Measurements from ENCODE around the gene HOOK1. TPM values are rescaled to one million over a fixed set of nuclear protein-coding genes. Genes with fewer than 3 reads are reported as not detected.

The HOOK1 gene
- total and polyA plus RNA-seq, 2 donors from 2014 or later, result 9.4 to 55.4 TPM

- no peak for FAIRE-seq
- H3K36me3 ChIP-seq (ENCODE audit: control insufficient read depth in 2 of 3, insufficient read depth in 3 of 3, low read length in 3 of 3), result peaks cover 0 to 39% (median 6%) of the 10 kb centered on the region in 3 donors
- intact Hi-C loops (cut with DNase I), result no loop called here
Observed at GRCh38 chr1:59845091-59845490, 30.3 kb downstream of the HOOK1 start.

DNA sequence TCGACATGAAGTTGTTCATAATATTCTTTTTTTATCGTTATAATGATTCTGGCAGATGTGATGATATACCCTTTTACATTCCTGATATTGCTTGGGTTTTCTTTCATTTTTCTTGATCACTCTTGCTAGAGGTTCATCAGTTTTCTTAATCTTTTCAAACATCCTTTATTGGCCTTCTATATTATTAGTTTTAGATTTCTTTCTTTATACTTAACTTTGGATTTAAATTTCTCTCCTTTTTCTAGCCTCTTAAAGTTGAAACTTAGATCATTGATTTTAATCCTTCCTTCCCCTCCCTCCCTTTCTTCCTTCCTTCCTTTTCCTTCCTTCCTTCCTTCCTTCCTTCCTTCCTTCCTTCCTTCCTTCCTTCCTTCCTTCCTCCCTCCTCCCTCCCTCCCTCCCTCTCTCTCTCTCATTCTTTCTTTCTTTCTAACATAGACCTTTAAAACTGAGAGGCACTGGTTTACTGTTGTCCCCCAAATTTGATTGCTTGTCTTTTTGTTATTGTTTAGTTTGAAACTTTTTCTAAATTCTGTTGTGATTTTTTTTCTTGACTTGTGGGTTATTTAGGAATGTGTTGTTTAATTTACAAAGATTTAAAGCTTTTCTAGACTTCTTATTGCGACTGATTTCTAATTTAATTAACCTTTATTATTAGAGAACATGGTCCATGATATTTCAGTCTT, 31.6 kb downstream of the HOOK1 start:
- peak; percentile 11 for FAIRE-seq
- H3K27me3 ChIP-seq (ENCODE audit: control insufficient read depth, insufficient read depth, low read length), result no peaks in the 10 kb centered on the region
- intact Hi-C loops (cut with DNase I), result no loop called here
- TF ChIP-seq CTCF (IDR thresholded peaks at IDR 0.05; ENCODE audit: borderline replicate concordance, extremely low read depth, insufficient read depth), result no peak
- no peak overlapping the region for H3K9ac ChIP-seq (ENCODE audit: low read length in 3 of 3)
- no peak overlapping the region for H3K27ac ChIP-seq (ENCODE audit: low read depth in 2 of 2, low read length in 2 of 2)
- peaks cover 2 to 39% (median 6%) of the 10 kb centered on the region in 3 donors for H3K36me3 ChIP-seq (ENCODE audit: control insufficient read depth in 2 of 3, insufficient read depth in 3 of 3, low read length in 3 of 3)
- H3K9me3 ChIP-seq (ENCODE audit: control insufficient read depth in 2 of 3, insufficient read depth in 1 of 3, low read length in 3 of 3), result no peaks in the 10 kb centered on the region
- H3K4me3 ChIP-seq (ENCODE audit: low read length in 3 of 3), result no peak overlapping the region
- no peaks in the 10 kb centered on the region for H3K4me1 ChIP-seq (ENCODE audit: control insufficient read depth in 2 of 3, insufficient read depth in 2 of 3, low read depth in 1 of 3, low read length in 3 of 3)
- no peak for DNase-seq

More at GRCh38 chr1:59845091-59845490, 30.3 kb downstream of the HOOK1 start:
- no peak for DNase-seq
- no peaks in the 10 kb centered on the region for H3K27me3 ChIP-seq (ENCODE audit: control insufficient read depth, insufficient read depth, low read length)
- H3K9ac ChIP-seq (ENCODE audit: low read length in 3 of 3), result no peak overlapping the region
- no peaks in the 10 kb centered on the region for H3K4me1 ChIP-seq (ENCODE audit: control insufficient read depth in 2 of 3, insufficient read depth in 2 of 3, low read depth in 1 of 3, low read length in 3 of 3)
- no peak overlapping the region for H3K27ac ChIP-seq (ENCODE audit: low read depth in 2 of 2, low read length in 2 of 2)
- no peak for TF ChIP-seq CTCF (IDR thresholded peaks at IDR 0.05; ENCODE audit: borderline replicate concordance, extremely low read depth, insufficient read depth)
- H3K4me3 ChIP-seq (ENCODE audit: low read length in 3 of 3), result no peak overlapping the region
- no peaks in the 10 kb centered on the region for H3K9me3 ChIP-seq (ENCODE audit: control insufficient read depth in 2 of 3, insufficient read depth in 1 of 3, low read length in 3 of 3)

DNA sequence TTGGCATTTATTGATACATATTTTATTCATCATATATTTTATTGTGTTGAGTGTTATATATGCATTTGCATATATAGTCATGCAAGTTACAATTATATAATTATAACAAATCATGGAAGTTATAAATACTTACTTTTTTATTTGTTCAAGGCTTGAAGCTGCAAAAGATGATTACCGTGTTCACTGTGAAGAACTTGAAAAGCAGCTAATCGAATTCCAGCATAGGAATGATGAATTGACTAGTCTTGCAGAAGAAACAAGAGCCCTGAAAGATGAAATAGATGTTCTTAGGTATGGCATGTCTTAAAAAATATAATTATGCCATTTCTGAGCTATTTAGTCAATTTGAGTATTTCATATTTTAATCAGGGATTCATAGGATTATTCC, 32.1 kb downstream of the HOOK1 start:
- no peak for FAIRE-seq
- no peaks in the 10 kb centered on the region for H3K27me3 ChIP-seq (ENCODE audit: control insufficient read depth, insufficient read depth, low read length)
- H3K4me1 ChIP-seq (ENCODE audit: control insufficient read depth in 2 of 3, insufficient read depth in 2 of 3, low read depth in 1 of 3, low read length in 3 of 3), result no peaks in the 10 kb centered on the region
- H3K36me3 ChIP-seq (ENCODE audit: control insufficient read depth in 2 of 3, insufficient read depth in 3 of 3, low read length in 3 of 3), result peaks cover 2 to 34% (median 4%) of the 10 kb centered on the region in 3 donors
- H3K4me3 ChIP-seq (ENCODE audit: low read length in 3 of 3), result no peak overlapping the region
- no peak overlapping the region for H3K9ac ChIP-seq (ENCODE audit: low read length in 3 of 3)
- no peak for TF ChIP-seq CTCF (IDR thresholded peaks at IDR 0.05; ENCODE audit: borderline replicate concordance, extremely low read depth, insufficient read depth)
- no peaks in the 10 kb centered on the region for H3K9me3 ChIP-seq (ENCODE audit: control insufficient read depth in 2 of 3, insufficient read depth in 1 of 3, low read length in 3 of 3)
- no peak for DNase-seq
- H3K27ac ChIP-seq (ENCODE audit: low read depth in 2 of 2, low read length in 2 of 2), result no peak overlapping the region
- intact Hi-C loops (cut with DNase I), result no loop called here

Data from kidney (tissue), 14 donors.